HCT116 (cell line): ENCODE data around the gene BTNL8. TPM values are rescaled to one million over a fixed set of nuclear protein-coding genes. Genes with fewer than 3 reads are reported as not detected.

Experiments used
- ATAC-seq: fragments of 200-7000 bp; cut with Tn5 transposase; 2 replicates; pipeline ENCODE4 v1.9.1; 2020; ENCODE audit warnings: mild to moderate bottlenecking, moderate library complexity
- BruUV-seq: library from RNA; stranded (reverse); fragments of 400-500 nt; replicated peaks from 2 replicates; lab custom pipeline; 2021; lab: Mats Ljungman, UMichigan
- CTCF ChIA-PET: fragments of 300-600 bp; sonication (Branson Sonifier 250); formaldehyde crosslinking; loops from one replicate; lab custom pipeline; 2021; ENCODE audit warnings: antibody characterized with exemption; lab: Charles Lee
- POLR2A ChIA-PET: fragments of 300-600, 350-600 bp; sonication (Branson Sonifier 250); formaldehyde crosslinking; loops from one replicate; lab custom pipeline; 2021; ENCODE audit warnings: antibody characterized with exemption; lab: Charles Lee
- RAD21 ChIA-PET, 2 experiments: fragments of 300-600 bp; sonication (Branson Sonifier 250); formaldehyde crosslinking; loops; one replicate each; lab custom pipeline; 2023; ENCODE audit warnings: low total read pairs in 2 of 2; ENCODE audit not compliant: uncharacterized antibody in 2 of 2, unreplicated experiment in 2 of 2, low non-redundant PET in 1 of 2; lab: Charles Lee
- DNase-seq: peaks from one replicate; pipeline ENCODE4 v3.0.0-alpha.2; 2010; ENCODE audit warnings: low read depth, low spot score
- H2AFZ ChIP-seq: fragments of 200-600 bp; shearing (Covaris generic), sonication (generic); 2 replicates; pipeline ENCODE4 v1.6.1; 2017; ENCODE audit warnings: low read depth, mixed run types, mixed read lengths, antibody characterized with exemption, low read length; ENCODE audit not compliant: poor library complexity, severe bottlenecking
- H3K27ac ChIP-seq: 2 replicates; pipeline ENCODE4 v1.5.1; 2012; ENCODE audit warnings: low read depth, low read length
- H3K27me3 ChIP-seq: fragments of 200-600 bp; sonication (generic); 2 replicates; pipeline ENCODE4 v1.6.1; 2016; ENCODE audit warnings: mixed run types, low read length, mixed read lengths; ENCODE audit not compliant: insufficient read depth
- H3K36me3 ChIP-seq, 2 experiments: fragments of 200-500 bp in 1 of 2; fragments of 200-600 bp in 1 of 2; sonication (Bioruptor generic) in 1 of 2; sonication (generic) in 1 of 2; 2 replicates each; pipeline versions ENCODE4 v1.5.1 to v1.6.1; 2014 to 2016; ENCODE audit warnings: low read length in 2 of 2, inconsistent platforms in 1 of 2, mixed read lengths in 1 of 2, mixed run types in 1 of 2; ENCODE audit not compliant: insufficient read depth in 2 of 2, control insufficient read depth in 1 of 2
- H3K4me1 ChIP-seq, 2 experiments: fragments of 200-600 bp in 1 of 2; sonication (generic) in 1 of 2; 2 replicates each; pipeline versions ENCODE4 v1.5.1 to v1.6.1; 2012 to 2017; ENCODE audit warnings: low read length in 2 of 2, inconsistent platforms in 1 of 2, mild to moderate bottlenecking in 1 of 2, mixed read lengths in 1 of 2, mixed run types in 1 of 2, moderate library complexity in 1 of 2; ENCODE audit not compliant: insufficient read depth in 2 of 2, control insufficient read depth in 1 of 2
- H3K4me2 ChIP-seq: fragments of 200-600 bp; sonication (generic); 2 replicates; pipeline ENCODE4 v1.6.1; 2017; ENCODE audit warnings: mixed run types, low read length, mixed read lengths
- H3K4me3 ChIP-seq, 2 experiments: fragments of 200-600 bp in 1 of 2; sonication (generic) in 1 of 2; replicated peaks in 1 of 2; 2 replicates each; pipeline ENCODE4 v1.5.1; 2011 to 2016; ENCODE audit warnings: low read length in 2 of 2, control low read depth in 1 of 2, low read depth in 1 of 2, mild to moderate bottlenecking in 1 of 2, mixed read lengths in 1 of 2, mixed run types in 1 of 2
- H3K79me2 ChIP-seq: fragments of 200-600 bp; sonication (generic); 2 replicates; pipeline ENCODE4 v1.6.1; 2017; ENCODE audit warnings: mild to moderate bottlenecking, mixed run types, low read length, moderate library complexity, mixed read lengths; ENCODE audit not compliant: insufficient read depth
- H3K9ac ChIP-seq: fragments of 200-600 bp; sonication (generic); 2 replicates; pipeline ENCODE4 v1.6.1; 2016; ENCODE audit warnings: low read length, mixed read lengths
- H3K9me2 ChIP-seq: fragments of 200-600 bp; sonication (generic), shearing (Covaris generic); 2 replicates; pipeline ENCODE4 v1.6.1; 2017; ENCODE audit warnings: mixed run types, mild to moderate bottlenecking, moderate library complexity; ENCODE audit not compliant: insufficient read depth
- H3K9me3 ChIP-seq, 2 experiments: fragments of 200-500 bp in 1 of 2; fragments of 200-600 bp in 1 of 2; sonication (Bioruptor generic) in 1 of 2; sonication (generic) in 1 of 2; 2 replicates each; pipeline ENCODE4 v1.6.1; 2014 to 2017; ENCODE audit warnings: low read length in 2 of 2, mixed read lengths in 2 of 2, inconsistent platforms in 1 of 2, low read depth in 1 of 2, mild to moderate bottlenecking in 1 of 2, mixed run types in 1 of 2, moderate library complexity in 1 of 2; ENCODE audit not compliant: control insufficient read depth in 1 of 2, insufficient read depth in 1 of 2
- H4K20me1 ChIP-seq: fragments of 200-600 bp; sonication (generic), shearing (Covaris generic); 2 replicates; pipeline ENCODE4 v1.6.1; 2017; ENCODE audit warnings: mixed run types, mild to moderate bottlenecking, moderate library complexity; ENCODE audit not compliant: insufficient read depth
- CBX3 ChIP-seq: IDR thresholded peaks from 2 replicates; pipeline ENCODE4 v1.6.1; 2012; ENCODE audit warnings: low read depth
- CEBPB ChIP-seq: IDR thresholded peaks from 2 replicates; pipeline ENCODE4 v1.6.1; 2012; ENCODE audit warnings: low read depth
- EGR1 ChIP-seq: IDR thresholded peaks from 2 replicates; pipeline ENCODE4 v1.6.1; 2012; ENCODE audit warnings: low read depth
- EZH2 ChIP-seq: fragments of 200-600 bp; sonication (generic); IDR thresholded peaks from 2 replicates; pipeline ENCODE4 v1.6.1; 2017; ENCODE audit warnings: antibody characterized with exemption, mixed run types
- EZH2phosphoT487 ChIP-seq: fragments of 200-600 bp; IDR thresholded peaks from 2 replicates; pipeline ENCODE4 v1.6.1; 2018; ENCODE audit warnings: antibody characterized with exemption, borderline replicate concordance
- JUND ChIP-seq: IDR thresholded peaks from 2 replicates; pipeline ENCODE4 v1.6.1; 2012
- POLR2A ChIP-seq: IDR thresholded peaks from 2 replicates; pipeline ENCODE4 v1.7.0; 2011; ENCODE audit warnings: borderline replicate concordance; ENCODE audit not compliant: insufficient read depth, insufficient read length; ENCODE audit errors: extremely low read depth
- POLR2AphosphoS5 ChIP-seq: IDR thresholded peaks from 2 replicates; pipeline ENCODE4 v1.6.1; 2011; ENCODE audit warnings: mild to moderate bottlenecking, low read depth, low read length, moderate library complexity
- RAD21 ChIP-seq: IDR thresholded peaks from 2 replicates; pipeline ENCODE4 v1.6.1; 2012; ENCODE audit warnings: low read depth, mild to moderate bottlenecking
- SIN3A ChIP-seq: IDR thresholded peaks from 2 replicates; pipeline ENCODE4 v1.6.1; 2012; ENCODE audit warnings: low read depth
- SP1 ChIP-seq: IDR thresholded peaks from 2 replicates; pipeline ENCODE4 v1.6.1; 2012; ENCODE audit warnings: low read depth
- SRF ChIP-seq: IDR thresholded peaks from 2 replicates; pipeline ENCODE4 v1.6.1; 2012; ENCODE audit warnings: low read depth
- TCF7L2 ChIP-seq: IDR thresholded peaks from 2 replicates; pipeline ENCODE4 v1.7.0; 2011; ENCODE audit warnings: borderline replicate concordance, inconsistent platforms; ENCODE audit not compliant: insufficient read depth, insufficient read length; ENCODE audit errors: extremely low read depth
- YY1 ChIP-seq: IDR thresholded peaks from 2 replicates; pipeline ENCODE4 v1.6.1; 2011; ENCODE audit warnings: low read length, low read depth, moderate library complexity, mild to moderate bottlenecking; ENCODE audit not compliant: insufficient replicate concordance; ENCODE audit errors: extremely low read depth
- ZFX ChIP-seq: fragments of 450-650 bp; IDR thresholded peaks from 2 replicates; pipeline ENCODE4 v1.6.1; 2017
- ZNF274 ChIP-seq: fragments of 200-500 bp; sonication (Bioruptor generic); IDR thresholded peaks from 2 replicates; pipeline ENCODE4 v1.6.1; 2014; ENCODE audit warnings: mild to moderate bottlenecking, low read depth, low read length, inconsistent platforms
- intact Hi-C: fragments of 100-400 bp; cut with micrococcal nuclease; formaldehyde crosslinking; loops from 2 replicates; pipeline ENCODE4 v1.10.0; 2022
- total RNA-seq: library from RNA; stranded (reverse); gene quantifications from one replicate; pipeline ENCODE4 v1.2.1, GENCODE V29; 2021; ENCODE audit not compliant: unreplicated experiment
- TF ChIP-seq, protein P1 (sequence below): IDR thresholded peaks from 2 replicates; pipeline ENCODE4 v1.6.1; 2012; ENCODE audit warnings: low read depth
- TF ChIP-seq, protein P2 (sequence below): IDR thresholded peaks from 2 replicates; pipeline ENCODE4 v1.6.1; 2012
- TF ChIP-seq, protein P3 (sequence below): IDR thresholded peaks from 2 replicates; pipeline ENCODE4 v1.6.1; 2012
- TF ChIP-seq, protein P4 (sequence below), 3 experiments: fragments of 200-600 bp in 1 of 3; sonication (generic) in 1 of 3; IDR thresholded peaks in 2 of 3; conservative IDR thresholded peaks in 1 of 3; 2 replicates each; pipeline ENCODE4 v1.5.1; 2012 to 2017; ENCODE audit warnings: low read depth in 2 of 3, low read length in 2 of 3, antibody characterized with exemption in 1 of 3, borderline replicate concordance in 1 of 3, control low read depth in 1 of 3, mild to moderate bottlenecking in 1 of 3, mixed read lengths in 1 of 3, mixed run types in 1 of 3, moderate library complexity in 1 of 3; ENCODE audit not compliant: insufficient read depth in 1 of 3

BTNL8 gene
- total RNA-seq, 1 experiment from 2014 or later, result not detected

DNA sequence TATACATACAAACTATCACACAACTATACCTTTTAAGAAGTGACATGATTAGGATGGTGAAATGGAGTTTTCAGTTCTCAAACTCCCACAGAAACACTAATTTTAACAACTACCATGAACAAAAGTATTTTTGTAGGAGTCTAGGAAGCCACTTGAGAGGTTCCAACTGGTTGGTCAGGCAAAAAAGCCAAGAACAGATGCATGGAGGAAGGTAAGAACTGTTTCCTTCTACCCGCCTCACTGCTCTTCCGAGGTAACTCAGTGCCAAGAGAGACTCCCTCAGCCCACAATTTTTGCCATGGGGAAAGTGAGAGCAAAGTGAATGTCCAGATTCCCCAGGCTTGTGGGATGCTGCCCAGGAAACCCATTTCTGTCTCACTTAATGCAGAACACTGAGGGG is 15.7 kb downstream of the BTNL8 start:
- Histone ChIP-seq H2AFZ (no peak overlapping the region), H3K4me3 (no peak overlapping the region), H3K4me2 (no peak overlapping the region), H4K20me1 (no peaks in the 10 kb centered on the region), H3K4me1 (peaks cover 0 to 4% of the 10 kb centered on the region in 2 experiments; a peak in 2 of 4 replicates), H3K36me3 (no peaks in the 10 kb centered on the region), H3K27ac (no peak overlapping the region), H3K9me3 (no peaks in the 10 kb centered on the region; a peak in 1 of 4 replicates), H3K9ac (no peak overlapping the region), H3K9me2 (no peaks in the 10 kb centered on the region), H3K27me3 (no peaks in the 10 kb centered on the region), H3K79me2 (no peaks in the 10 kb centered on the region)
- no TSS peak for BruUV-seq
- intact Hi-C loops, result no loop called here
- ChIA-PET POLR2A (no interaction called here), CTCF (no interaction called here), RAD21 (no interaction called here)
- no peak for DNase-seq
- no peak for ATAC-seq
- TF ChIP-seq, protein P1, sequence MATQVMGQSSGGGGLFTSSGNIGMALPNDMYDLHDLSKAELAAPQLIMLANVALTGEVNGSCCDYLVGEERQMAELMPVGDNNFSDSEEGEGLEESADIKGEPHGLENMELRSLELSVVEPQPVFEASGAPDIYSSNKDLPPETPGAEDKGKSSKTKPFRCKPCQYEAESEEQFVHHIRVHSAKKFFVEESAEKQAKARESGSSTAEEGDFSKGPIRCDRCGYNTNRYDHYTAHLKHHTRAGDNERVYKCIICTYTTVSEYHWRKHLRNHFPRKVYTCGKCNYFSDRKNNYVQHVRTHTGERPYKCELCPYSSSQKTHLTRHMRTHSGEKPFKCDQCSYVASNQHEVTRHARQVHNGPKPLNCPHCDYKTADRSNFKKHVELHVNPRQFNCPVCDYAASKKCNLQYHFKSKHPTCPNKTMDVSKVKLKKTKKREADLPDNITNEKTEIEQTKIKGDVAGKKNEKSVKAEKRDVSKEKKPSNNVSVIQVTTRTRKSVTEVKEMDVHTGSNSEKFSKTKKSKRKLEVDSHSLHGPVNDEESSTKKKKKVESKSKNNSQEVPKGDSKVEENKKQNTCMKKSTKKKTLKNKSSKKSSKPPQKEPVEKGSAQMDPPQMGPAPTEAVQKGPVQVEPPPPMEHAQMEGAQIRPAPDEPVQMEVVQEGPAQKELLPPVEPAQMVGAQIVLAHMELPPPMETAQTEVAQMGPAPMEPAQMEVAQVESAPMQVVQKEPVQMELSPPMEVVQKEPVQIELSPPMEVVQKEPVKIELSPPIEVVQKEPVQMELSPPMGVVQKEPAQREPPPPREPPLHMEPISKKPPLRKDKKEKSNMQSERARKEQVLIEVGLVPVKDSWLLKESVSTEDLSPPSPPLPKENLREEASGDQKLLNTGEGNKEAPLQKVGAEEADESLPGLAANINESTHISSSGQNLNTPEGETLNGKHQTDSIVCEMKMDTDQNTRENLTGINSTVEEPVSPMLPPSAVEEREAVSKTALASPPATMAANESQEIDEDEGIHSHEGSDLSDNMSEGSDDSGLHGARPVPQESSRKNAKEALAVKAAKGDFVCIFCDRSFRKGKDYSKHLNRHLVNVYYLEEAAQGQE, result no peak
- TF ChIP-seq SIN3A (no peak), SRF (no peak), ZNF274 (no peak), CEBPB (no peak), TCF7L2 (no peak), EZH2 (no peak), JUND (no peak), ZFX (no peak), RAD21 (no peak), POLR2AphosphoS5 (no peak), POLR2A (no peak), EZH2phosphoT487 (no peak), EGR1 (no peak), YY1 (no peak), CBX3 (no peak), SP1 (no peak)
- TF ChIP-seq, protein P2, sequence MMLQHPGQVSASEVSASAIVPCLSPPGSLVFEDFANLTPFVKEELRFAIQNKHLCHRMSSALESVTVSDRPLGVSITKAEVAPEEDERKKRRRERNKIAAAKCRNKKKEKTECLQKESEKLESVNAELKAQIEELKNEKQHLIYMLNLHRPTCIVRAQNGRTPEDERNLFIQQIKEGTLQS, result no peak
- TF ChIP-seq, protein P3, sequence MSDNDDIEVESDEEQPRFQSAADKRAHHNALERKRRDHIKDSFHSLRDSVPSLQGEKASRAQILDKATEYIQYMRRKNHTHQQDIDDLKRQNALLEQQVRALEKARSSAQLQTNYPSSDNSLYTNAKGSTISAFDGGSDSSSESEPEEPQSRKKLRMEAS, result no peak
- TF ChIP-seq, protein P4, sequence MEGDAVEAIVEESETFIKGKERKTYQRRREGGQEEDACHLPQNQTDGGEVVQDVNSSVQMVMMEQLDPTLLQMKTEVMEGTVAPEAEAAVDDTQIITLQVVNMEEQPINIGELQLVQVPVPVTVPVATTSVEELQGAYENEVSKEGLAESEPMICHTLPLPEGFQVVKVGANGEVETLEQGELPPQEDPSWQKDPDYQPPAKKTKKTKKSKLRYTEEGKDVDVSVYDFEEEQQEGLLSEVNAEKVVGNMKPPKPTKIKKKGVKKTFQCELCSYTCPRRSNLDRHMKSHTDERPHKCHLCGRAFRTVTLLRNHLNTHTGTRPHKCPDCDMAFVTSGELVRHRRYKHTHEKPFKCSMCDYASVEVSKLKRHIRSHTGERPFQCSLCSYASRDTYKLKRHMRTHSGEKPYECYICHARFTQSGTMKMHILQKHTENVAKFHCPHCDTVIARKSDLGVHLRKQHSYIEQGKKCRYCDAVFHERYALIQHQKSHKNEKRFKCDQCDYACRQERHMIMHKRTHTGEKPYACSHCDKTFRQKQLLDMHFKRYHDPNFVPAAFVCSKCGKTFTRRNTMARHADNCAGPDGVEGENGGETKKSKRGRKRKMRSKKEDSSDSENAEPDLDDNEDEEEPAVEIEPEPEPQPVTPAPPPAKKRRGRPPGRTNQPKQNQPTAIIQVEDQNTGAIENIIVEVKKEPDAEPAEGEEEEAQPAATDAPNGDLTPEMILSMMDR (IDR thresholded peaks at IDR 0.05 in 2 of 3, conservative IDR thresholded peaks at IDR 0.05 in 1 of 3; ENCODE audit: borderline replicate concordance in 1 of 3, insufficient read depth in 1 of 3, low read depth in 2 of 3, low read length in 2 of 3), result no peak
